Vagina (tissue), 2 donors: ENCODE results near the gene DOLK. TPM values are rescaled to one million over a fixed set of nuclear protein-coding genes. Genes with fewer than 3 reads are reported as not detected.

ENCODE experiments used
- DNase-seq, 2 donors: peaks; one replicate each; pipeline ENCODE4 v3.0.0-alpha.2; 2017; ENCODE audit errors: extremely low spot score in 2 of 2
- H3K27ac ChIP-seq: fragments of 200-600 bp; sonication (generic); one replicate; pipeline ENCODE4 v1.5.1; 2019
- H3K27me3 ChIP-seq: fragments of 200-600 bp; sonication (generic); one replicate; pipeline ENCODE4 v1.5.1; 2019
- H3K36me3 ChIP-seq, 2 donors: fragments of 200-600 bp; sonication (generic); one replicate each; pipeline ENCODE4 v1.5.1; 2017 to 2019
- H3K4me1 ChIP-seq: fragments of 200-600 bp; sonication (generic); one replicate; pipeline ENCODE4 v1.5.1; 2019
- H3K4me3 ChIP-seq, 2 donors: fragments of 200-600 bp; sonication (generic); 1 replicate in 1 of 2; 2 replicates in 1 of 2; pipeline ENCODE4 v1.5.1; 2016 to 2019
- H3K9me3 ChIP-seq: fragments of 200-600 bp; sonication (generic); one replicate; pipeline ENCODE4 v1.5.1; 2019
- POLR2A ChIP-seq, 2 donors: fragments of 450-650 bp; IDR thresholded peaks; one replicate each; pipeline ENCODE4 v1.6.1; 2017; ENCODE audit warnings: antibody characterized with exemption in 2 of 2, mild to moderate bottlenecking in 2 of 2, moderate library complexity in 2 of 2
- POLR2AphosphoS5 ChIP-seq, 2 donors: sonication (generic); formaldehyde crosslinking; IDR thresholded peaks; one replicate each; pipeline ENCODE4 v1.9.0; 2017; ENCODE audit warnings: antibody characterized with exemption in 2 of 2, mild to moderate bottlenecking in 2 of 2, low read depth in 1 of 2; ENCODE audit not compliant: insufficient read depth in 1 of 2
- intact Hi-C: fragments of 100-400 bp; cut with DNase I; formaldehyde crosslinking; loops from one replicate; pipeline ENCODE4 v1.15.1; 2023
- total RNA-seq: library from RNA; depleted of rRNA; stranded (reverse); fragments of >200 nt; gene quantifications from one replicate; pipeline ENCODE4 v1.2.3, GENCODE V29; 2016
- TF ChIP-seq, protein P1 (sequence below), 3 experiments: fragments of 450-650 bp in 2 of 3; fragments of 200-600 bp in 1 of 3; sonication (generic) in 1 of 3; IDR thresholded peaks; one replicate each; pipeline ENCODE4 v1.5.1; 2017 to 2019; ENCODE audit warnings: antibody characterized with exemption in 3 of 3, mild to moderate bottlenecking in 2 of 3, moderate library complexity in 2 of 3

The DOLK gene
- total RNA-seq, 1 donor from 2014 or later: 8.1 TPM

DNA sequence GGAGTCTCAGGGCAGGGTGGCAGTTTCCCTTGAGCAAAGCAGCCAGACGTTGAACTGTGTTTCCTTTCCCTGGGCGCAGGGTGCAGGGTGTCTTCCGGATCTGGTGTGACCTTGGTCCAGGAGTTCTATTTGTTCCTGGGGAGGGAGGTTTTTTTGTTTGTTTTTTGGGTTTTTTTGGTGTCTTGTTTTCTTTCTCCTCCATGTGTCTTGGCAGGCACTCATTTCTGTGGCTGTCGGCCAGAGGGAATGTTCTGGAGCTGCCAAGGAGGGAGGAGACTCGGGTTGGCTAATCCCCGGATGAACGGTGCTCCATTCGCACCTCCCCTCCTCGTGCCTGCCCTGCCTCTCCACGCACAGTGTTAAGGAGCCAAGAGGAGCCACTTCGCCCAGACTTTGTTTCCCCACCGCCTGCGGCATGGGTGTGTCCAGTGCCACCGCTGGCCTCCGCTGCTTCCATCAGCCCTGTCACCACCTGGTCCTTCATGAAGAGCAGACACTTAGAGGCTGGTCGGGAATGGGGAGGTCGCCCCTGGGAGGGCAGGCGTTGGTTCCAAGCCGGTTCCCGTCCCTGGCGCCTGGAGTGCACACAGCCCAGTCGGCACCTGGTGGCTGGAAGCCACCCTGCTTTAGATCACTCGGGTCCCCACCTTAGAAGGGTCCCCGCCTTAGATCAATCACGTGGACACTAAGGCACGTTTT lies 30.1 kb downstream of the DOLK start:
- H3K4me3 ChIP-seq: no peak overlapping the region
- H3K9me3 ChIP-seq: no peaks in the 10 kb centered on the region
- intact Hi-C loops: no loop called here
- peak overlapping the region; percentile 96 for H3K27ac ChIP-seq
- H3K27me3 ChIP-seq: no peaks in the 10 kb centered on the region
- peaks cover 0 to 13% of the 10 kb centered on the region in 2 donors for H3K36me3 ChIP-seq
- TF ChIP-seq, protein P1, sequence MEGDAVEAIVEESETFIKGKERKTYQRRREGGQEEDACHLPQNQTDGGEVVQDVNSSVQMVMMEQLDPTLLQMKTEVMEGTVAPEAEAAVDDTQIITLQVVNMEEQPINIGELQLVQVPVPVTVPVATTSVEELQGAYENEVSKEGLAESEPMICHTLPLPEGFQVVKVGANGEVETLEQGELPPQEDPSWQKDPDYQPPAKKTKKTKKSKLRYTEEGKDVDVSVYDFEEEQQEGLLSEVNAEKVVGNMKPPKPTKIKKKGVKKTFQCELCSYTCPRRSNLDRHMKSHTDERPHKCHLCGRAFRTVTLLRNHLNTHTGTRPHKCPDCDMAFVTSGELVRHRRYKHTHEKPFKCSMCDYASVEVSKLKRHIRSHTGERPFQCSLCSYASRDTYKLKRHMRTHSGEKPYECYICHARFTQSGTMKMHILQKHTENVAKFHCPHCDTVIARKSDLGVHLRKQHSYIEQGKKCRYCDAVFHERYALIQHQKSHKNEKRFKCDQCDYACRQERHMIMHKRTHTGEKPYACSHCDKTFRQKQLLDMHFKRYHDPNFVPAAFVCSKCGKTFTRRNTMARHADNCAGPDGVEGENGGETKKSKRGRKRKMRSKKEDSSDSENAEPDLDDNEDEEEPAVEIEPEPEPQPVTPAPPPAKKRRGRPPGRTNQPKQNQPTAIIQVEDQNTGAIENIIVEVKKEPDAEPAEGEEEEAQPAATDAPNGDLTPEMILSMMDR (IDR thresholded peaks at IDR 0.05): no peak
- TF ChIP-seq POLR2A (IDR thresholded peaks at IDR 0.05) (no peak), POLR2AphosphoS5 (IDR thresholded peaks at IDR 0.05; ENCODE audit: insufficient read depth in 1 of 2, low read depth in 1 of 2) (peak; percentile 79 to 94)
- peaks cover 91% of the 10 kb centered on the region for H3K4me1 ChIP-seq
- no peak for DNase-seq

DNA sequence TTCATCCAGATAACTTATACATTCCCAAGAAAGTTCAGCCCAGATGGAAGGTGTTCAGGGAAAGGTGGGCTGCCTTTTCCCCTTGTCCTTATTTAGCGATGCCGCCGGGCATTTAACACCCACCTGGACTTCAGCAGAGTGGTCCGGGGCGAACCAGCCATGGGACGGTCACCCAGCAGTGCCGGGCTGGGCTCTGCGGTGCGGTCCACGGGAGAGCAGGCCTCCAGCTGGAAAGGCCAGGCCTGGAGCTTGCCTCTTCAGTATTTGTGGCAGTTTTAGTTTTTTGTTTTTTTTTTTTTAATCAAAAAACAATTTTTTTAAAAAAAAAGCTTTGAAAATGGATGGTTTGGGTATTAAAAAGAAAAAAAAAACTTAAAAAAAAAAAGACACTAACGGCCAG lies 30.7 kb downstream of the DOLK start:
- Histone ChIP-seq H3K36me3 (peaks cover 0 to 13% of the 10 kb centered on the region in 2 donors), H3K4me3 (no peak overlapping the region)
- intact Hi-C loops: no loop called here

DNA sequence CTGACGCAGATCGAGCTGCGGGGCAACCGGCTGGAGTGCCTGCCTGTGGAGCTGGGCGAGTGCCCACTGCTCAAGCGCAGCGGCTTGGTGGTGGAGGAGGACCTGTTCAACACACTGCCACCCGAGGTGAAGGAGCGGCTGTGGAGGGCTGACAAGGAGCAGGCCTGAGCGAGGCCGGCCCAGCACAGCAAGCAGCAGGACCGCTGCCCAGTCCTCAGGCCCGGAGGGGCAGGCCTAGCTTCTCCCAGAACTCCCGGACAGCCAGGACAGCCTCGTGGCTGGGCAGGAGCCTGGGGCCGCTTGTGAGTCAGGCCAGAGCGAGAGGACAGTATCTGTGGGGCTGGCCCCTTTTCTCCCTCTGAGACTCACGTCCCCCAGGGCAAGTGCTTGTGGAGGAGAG lies 31.2 kb downstream of the DOLK start:
- H3K4me3 ChIP-seq: no peak overlapping the region
- DNase-seq: no peak
- TF ChIP-seq POLR2A (IDR thresholded peaks at IDR 0.05): no peak
- TF ChIP-seq POLR2AphosphoS5 (IDR thresholded peaks at IDR 0.05; ENCODE audit: insufficient read depth in 1 of 2, low read depth in 1 of 2): peak in 1 of 2 donors; percentile 24
- H3K4me1 ChIP-seq: peaks cover 91% of the 10 kb centered on the region
- H3K27ac ChIP-seq: peak overlapping the region; percentile 96
- intact Hi-C loops: no loop called here
- H3K36me3 ChIP-seq: peaks cover 0 to 13% of the 10 kb centered on the region in 2 donors
- no peaks in the 10 kb centered on the region for H3K27me3 ChIP-seq
- no peaks in the 10 kb centered on the region for H3K9me3 ChIP-seq

More for the DNA sequence above, 30.7 kb downstream of the DOLK start:
- TF ChIP-seq, protein P1 (IDR thresholded peaks at IDR 0.05): no peak
- H3K4me1 ChIP-seq: peaks cover 91% of the 10 kb centered on the region
- no peaks in the 10 kb centered on the region for H3K27me3 ChIP-seq
- DNase-seq: no peak
- no peaks in the 10 kb centered on the region for H3K9me3 ChIP-seq
- H3K27ac ChIP-seq: peak overlapping the region; percentile 96

DNA sequence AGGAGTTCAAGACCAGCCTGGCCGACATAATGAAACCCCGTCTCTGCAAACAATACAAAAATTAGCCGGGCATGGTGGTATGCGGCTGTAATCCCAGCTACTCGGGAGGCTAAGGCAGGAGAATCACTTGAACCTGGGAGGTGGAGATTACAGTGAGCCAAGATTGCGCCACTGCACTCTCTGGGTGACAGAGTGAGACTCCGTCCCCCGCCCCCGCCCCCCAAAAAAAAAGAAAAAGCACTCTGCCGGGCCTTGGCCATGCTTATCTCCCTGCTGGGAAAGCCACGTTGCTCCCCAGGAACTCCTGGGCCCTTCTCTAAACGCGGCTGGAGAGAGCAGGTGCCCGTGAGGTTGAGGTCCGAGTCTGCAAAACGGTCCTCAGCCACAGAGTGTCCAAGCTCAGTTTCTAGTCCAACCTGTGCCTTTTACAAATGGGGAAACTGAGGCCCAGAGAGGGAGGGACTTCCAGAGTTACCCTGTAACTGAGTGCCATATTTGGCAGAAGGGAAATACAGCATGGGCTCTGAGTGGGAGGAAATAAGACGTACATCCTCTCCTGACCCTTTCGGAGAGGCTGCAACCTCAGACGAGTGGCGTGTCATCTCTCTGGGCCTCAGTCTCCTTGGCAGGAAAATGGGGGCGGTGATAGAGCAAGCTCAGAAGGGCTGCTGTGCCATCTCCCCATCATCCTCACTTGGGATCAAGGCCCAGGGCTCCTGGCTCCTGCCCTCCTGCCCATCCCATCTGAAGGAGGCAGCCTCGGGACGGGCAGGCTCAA lies 33.2 kb downstream of the DOLK start:
- TF ChIP-seq POLR2A (IDR thresholded peaks at IDR 0.05) (no peak), POLR2AphosphoS5 (IDR thresholded peaks at IDR 0.05; ENCODE audit: insufficient read depth in 1 of 2, low read depth in 1 of 2) (no peak)
- TF ChIP-seq, protein P1 (IDR thresholded peaks at IDR 0.05): no peak
- no peak for DNase-seq
- Histone ChIP-seq H3K4me3 (no peak overlapping the region), H3K27me3 (no peaks in the 10 kb centered on the region), H3K4me1 (peaks cover 91% of the 10 kb centered on the region), H3K9me3 (no peaks in the 10 kb centered on the region), H3K36me3 (peaks cover 0 to 19% of the 10 kb centered on the region in 2 donors), H3K27ac (peak overlapping the region; percentile 96)
- intact Hi-C loops: no loop called here

DNA sequence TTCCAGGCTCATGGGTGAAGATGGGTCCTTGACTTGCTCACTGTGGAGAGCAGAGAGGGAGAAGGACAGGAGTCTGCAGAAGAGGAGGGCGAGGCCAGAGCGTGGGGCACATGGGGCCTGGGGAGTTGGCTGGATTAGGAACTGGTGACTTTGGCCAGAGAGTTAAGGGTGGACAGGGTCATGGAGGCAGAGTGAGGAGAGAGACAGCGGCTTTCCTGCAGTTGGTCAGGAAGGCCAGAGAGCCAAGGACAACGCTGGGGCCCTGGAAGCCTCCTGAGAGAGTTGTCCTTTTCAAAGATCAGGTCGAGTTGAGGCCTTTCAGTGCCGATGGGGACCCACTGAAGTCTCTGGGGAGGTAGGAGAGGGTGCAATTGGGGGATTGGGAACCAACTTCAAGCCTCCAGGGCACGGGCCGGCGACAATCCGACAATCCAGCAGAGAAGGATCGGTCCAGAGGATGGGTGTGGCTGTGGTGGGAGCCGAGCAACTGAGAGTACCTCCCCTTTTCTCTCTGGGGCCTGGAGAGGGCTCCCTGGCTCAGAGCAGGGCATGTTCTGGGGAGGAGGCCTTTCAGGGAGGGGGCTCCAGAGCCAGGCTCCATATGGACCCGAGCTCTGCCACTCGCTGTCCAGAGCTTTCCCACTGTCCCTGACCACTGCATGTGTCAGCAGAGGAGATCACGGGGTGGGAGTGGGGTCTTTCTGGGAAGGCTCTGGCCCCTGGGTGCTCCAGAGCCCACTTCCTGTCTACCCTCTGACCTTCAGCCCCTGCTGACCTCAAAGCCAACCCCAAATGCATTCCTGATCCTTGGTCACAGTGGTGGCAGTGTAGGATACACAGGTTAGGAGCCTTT lies 34.1 kb downstream of the DOLK start:
- H3K4me3 ChIP-seq: peak overlapping the region in 1 of 2 donors; percentile 2
- H3K4me1 ChIP-seq: peaks cover 88% of the 10 kb centered on the region

More for the DNA sequence above, 34.1 kb downstream of the DOLK start:
- intact Hi-C loops: no loop called here
- Histone ChIP-seq H3K36me3 (peaks cover 0 to 23% of the 10 kb centered on the region in 2 donors), H3K9me3 (no peaks in the 10 kb centered on the region), H3K27ac (peak overlapping the region; percentile 96), H3K27me3 (no peaks in the 10 kb centered on the region)
- no peak for DNase-seq
- TF ChIP-seq POLR2AphosphoS5 (IDR thresholded peaks at IDR 0.05; ENCODE audit: insufficient read depth in 1 of 2, low read depth in 1 of 2) (no peak), POLR2A (IDR thresholded peaks at IDR 0.05) (no peak)
- TF ChIP-seq, protein P1 (IDR thresholded peaks at IDR 0.05): no peak
